ENCODE data around the gene ATP6V1F.

ATP6V1F gene

GRCh38 chr7:128849156-128849515, 13.5 kb upstream of the ATP6V1F start:
- TF ChIP-seq CTCF (IDR thresholded peaks at IDR 0.05; ENCODE audit: extremely low read depth, insufficient read depth, missing control alignments): no peak
- no peak for DNase-seq (ENCODE audit: low spot score)
- in situ Hi-C loops (cut with MboI; ENCODE audit: low pct_unique_long_range_greater_than_20kb, low sequenced_read_pairs, unreplicated experiment): no loop called here

GRCh38 chr7:128849804-128850490, 12.7 kb upstream of the ATP6V1F start:
- no peak for DNase-seq (ENCODE audit: low spot score)
- TF ChIP-seq CTCF (IDR thresholded peaks at IDR 0.05; ENCODE audit: extremely low read depth, insufficient read depth, missing control alignments): no peak

GRCh38 chr7:128852537-128853254, 10.0 kb upstream of the ATP6V1F start:
- in situ Hi-C loops (cut with MboI; ENCODE audit: low pct_unique_long_range_greater_than_20kb, low sequenced_read_pairs, unreplicated experiment): no loop called here

More at GRCh38 chr7:128849804-128850490, 12.7 kb upstream of the ATP6V1F start:
- in situ Hi-C loops (cut with MboI; ENCODE audit: low pct_unique_long_range_greater_than_20kb, low sequenced_read_pairs, unreplicated experiment): no loop called here

GRCh38 chr7:128853799-128854198, 8.9 kb upstream of the ATP6V1F start:
- TF ChIP-seq CTCF (IDR thresholded peaks at IDR 0.05; ENCODE audit: extremely low read depth, insufficient read depth, missing control alignments): no peak
- in situ Hi-C loops (cut with MboI; ENCODE audit: low pct_unique_long_range_greater_than_20kb, low sequenced_read_pairs, unreplicated experiment): no loop called here
- DNase-seq (ENCODE audit: low spot score): no peak

More at GRCh38 chr7:128852537-128853254, 10.0 kb upstream of the ATP6V1F start:
- no peak for TF ChIP-seq CTCF (IDR thresholded peaks at IDR 0.05; ENCODE audit: extremely low read depth, insufficient read depth, missing control alignments)
- no peak for DNase-seq (ENCODE audit: low spot score)

- TF ChIP-seq CTCF (IDR thresholded peaks at IDR 0.05; ENCODE audit: extremely low read depth, insufficient read depth, missing control alignments): no peak
- in situ Hi-C loops (cut with MboI; ENCODE audit: low pct_unique_long_range_greater_than_20kb, low sequenced_read_pairs, unreplicated experiment): no loop called here
- DNase-seq (ENCODE audit: low spot score): no peak
Measured at GRCh38 chr7:128854396-128854795, 8.3 kb upstream of the ATP6V1F start.

- no peak for TF ChIP-seq CTCF (IDR thresholded peaks at IDR 0.05; ENCODE audit: extremely low read depth, insufficient read depth, missing control alignments)
- DNase-seq (ENCODE audit: low spot score): no peak
Measured at GRCh38 chr7:128855559-128855958, 7.1 kb upstream of the ATP6V1F start.

More at GRCh38 chr7:128855559-128855958, 7.1 kb upstream of the ATP6V1F start:
- in situ Hi-C loops (cut with MboI; ENCODE audit: low pct_unique_long_range_greater_than_20kb, low sequenced_read_pairs, unreplicated experiment): no loop called here
